ENCODE results near the gene ZBTB20.

Gene ZBTB20

GRCh38 chr3:114527036-114527644 lies 619.9 kb downstream of the ZBTB20 start:
- DNase-seq = peak; percentile 17
- H3K4me3 ChIP-seq (ENCODE audit: low read depth, low read length) = no peak overlapping the region
- TF ChIP-seq, protein P1, sequence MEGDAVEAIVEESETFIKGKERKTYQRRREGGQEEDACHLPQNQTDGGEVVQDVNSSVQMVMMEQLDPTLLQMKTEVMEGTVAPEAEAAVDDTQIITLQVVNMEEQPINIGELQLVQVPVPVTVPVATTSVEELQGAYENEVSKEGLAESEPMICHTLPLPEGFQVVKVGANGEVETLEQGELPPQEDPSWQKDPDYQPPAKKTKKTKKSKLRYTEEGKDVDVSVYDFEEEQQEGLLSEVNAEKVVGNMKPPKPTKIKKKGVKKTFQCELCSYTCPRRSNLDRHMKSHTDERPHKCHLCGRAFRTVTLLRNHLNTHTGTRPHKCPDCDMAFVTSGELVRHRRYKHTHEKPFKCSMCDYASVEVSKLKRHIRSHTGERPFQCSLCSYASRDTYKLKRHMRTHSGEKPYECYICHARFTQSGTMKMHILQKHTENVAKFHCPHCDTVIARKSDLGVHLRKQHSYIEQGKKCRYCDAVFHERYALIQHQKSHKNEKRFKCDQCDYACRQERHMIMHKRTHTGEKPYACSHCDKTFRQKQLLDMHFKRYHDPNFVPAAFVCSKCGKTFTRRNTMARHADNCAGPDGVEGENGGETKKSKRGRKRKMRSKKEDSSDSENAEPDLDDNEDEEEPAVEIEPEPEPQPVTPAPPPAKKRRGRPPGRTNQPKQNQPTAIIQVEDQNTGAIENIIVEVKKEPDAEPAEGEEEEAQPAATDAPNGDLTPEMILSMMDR (IDR thresholded peaks at IDR 0.05; ENCODE audit: low read depth, low read length) = peak; percentile 68
- H3K9me3 ChIP-seq = no peaks in the 10 kb centered on the region
- H3K36me3 ChIP-seq = no peaks in the 10 kb centered on the region
- H3K27me3 ChIP-seq = no peaks in the 10 kb centered on the region
- H3K4me1 ChIP-seq = no peaks in the 10 kb centered on the region

- Histone ChIP-seq H3K36me3 (no peaks in the 10 kb centered on the region), H3K9me3 (no peaks in the 10 kb centered on the region), H3K4me1 (no peaks in the 10 kb centered on the region), H3K4me3 (ENCODE audit: low read depth, low read length) (no peak overlapping the region), H3K27me3 (no peaks in the 10 kb centered on the region)
- DNase-seq = no peak
- TF ChIP-seq, protein P1 (IDR thresholded peaks at IDR 0.05; ENCODE audit: low read depth, low read length) = no peak
These were observed 621.8 kb downstream of the ZBTB20 start for GRCh38 chr3:114525278-114525677.

DNA sequence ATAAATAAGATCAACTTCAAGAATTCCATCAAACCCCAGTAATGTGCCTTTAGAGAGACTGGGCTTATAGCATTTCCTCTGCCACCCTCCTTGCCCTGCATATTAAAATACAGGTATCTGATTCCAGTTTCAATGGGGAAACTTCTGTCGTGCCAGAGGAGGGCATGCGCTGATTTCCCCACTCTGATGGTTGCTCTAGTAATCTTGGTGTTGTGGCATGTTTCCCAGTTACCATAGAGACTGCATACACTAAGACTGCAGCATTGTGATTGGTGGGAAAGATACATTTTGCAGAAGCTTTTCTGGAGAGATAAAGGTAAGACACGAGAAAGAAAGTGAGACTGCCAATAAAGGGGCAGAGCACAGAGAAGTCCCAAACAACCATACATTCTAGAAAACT lies 627.7 kb downstream of the ZBTB20 start:
- H3K27me3 ChIP-seq = no peaks in the 10 kb centered on the region
- no peaks in the 10 kb centered on the region for H3K9me3 ChIP-seq
- H3K36me3 ChIP-seq = no peaks in the 10 kb centered on the region
- H3K4me3 ChIP-seq (ENCODE audit: low read depth, low read length) = no peak overlapping the region
- peaks cover 6% of the 10 kb centered on the region for H3K4me1 ChIP-seq
- peak; percentile 26 for DNase-seq
- TF ChIP-seq, protein P1 (IDR thresholded peaks at IDR 0.05; ENCODE audit: low read depth, low read length) = no peak

DNA sequence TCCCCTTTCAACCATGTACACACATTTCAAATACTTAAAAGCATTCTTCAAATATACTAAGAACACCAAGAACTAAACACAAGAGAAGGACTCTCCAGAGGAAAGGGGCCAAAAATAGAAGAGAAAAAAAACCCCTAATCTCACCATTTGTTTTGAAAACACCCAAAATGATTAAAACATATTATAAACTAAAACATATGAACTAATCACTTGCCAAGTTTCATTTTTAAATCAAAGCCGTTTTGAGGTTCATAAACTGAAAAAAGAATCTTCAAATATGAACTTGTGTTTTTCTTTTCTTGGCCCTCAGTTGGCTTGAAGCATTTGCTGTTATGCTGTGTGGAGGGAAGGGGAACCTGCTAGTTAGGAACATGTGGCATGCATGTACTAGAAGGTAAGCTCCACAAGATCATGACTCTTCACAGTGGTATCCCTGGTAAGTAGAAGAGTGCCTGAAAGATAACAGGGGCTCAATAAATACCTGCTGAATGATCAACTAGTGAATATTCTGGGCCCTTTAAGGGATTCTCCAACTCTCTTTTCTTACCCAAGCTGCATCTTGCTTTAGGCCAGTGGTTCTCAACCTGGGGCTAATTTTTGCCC lies 628.8 kb downstream of the ZBTB20 start:
- TF ChIP-seq, protein P1 (IDR thresholded peaks at IDR 0.05; ENCODE audit: low read depth, low read length) = no peak
- DNase-seq = no peak

DNA sequence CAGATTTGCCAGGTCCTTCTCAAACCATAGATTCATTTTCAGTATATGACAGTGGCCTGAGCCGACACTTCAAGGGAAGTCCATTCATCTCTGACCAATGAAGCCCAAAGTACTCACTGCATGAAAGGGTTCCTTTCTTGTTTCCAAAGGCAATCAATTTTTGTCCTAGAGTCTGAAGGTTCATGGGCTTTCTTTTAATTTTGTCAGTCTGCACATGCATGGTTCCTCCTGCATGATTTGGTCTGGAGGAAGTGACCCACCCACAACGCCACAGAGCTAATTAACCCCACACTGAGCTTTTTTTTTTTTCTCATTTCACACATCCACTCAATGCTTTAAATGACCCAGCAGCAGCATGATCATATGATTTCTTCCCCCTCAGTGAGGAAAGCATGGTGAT lies 636.9 kb downstream of the ZBTB20 start:
- no peaks in the 10 kb centered on the region for H3K9me3 ChIP-seq
- H3K36me3 ChIP-seq = no peaks in the 10 kb centered on the region
- H3K4me3 ChIP-seq (ENCODE audit: low read depth, low read length) = no peak overlapping the region
- no peaks in the 10 kb centered on the region for H3K27me3 ChIP-seq
- TF ChIP-seq, protein P1 (IDR thresholded peaks at IDR 0.05; ENCODE audit: low read depth, low read length) = no peak
- H3K4me1 ChIP-seq = no peaks in the 10 kb centered on the region
- no peak for DNase-seq

More for the DNA sequence above, 628.8 kb downstream of the ZBTB20 start:
- H3K4me3 ChIP-seq (ENCODE audit: low read depth, low read length) = no peak overlapping the region
- H3K4me1 ChIP-seq = peaks cover 6% of the 10 kb centered on the region
- H3K36me3 ChIP-seq = no peaks in the 10 kb centered on the region
- H3K9me3 ChIP-seq = no peaks in the 10 kb centered on the region
- H3K27me3 ChIP-seq = no peaks in the 10 kb centered on the region

DNA sequence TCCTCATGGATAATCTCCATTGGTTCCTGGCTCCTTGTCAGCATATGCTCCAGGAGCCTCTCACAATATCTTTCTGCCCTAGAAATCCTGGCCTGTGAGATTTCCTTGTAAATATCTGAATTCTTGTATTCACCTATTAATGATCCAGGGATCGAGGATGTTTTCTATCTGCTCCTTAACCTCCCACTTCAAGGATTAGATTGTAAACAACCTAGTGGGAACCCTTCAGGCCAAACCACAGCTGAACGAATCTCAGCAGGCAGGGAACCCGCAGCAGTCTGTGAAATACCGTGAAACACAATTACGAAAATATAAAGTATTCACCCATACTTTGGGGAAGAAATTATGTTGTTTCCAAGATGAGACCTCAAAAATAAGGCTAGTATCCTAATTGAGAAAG lies 637.3 kb downstream of the ZBTB20 start:
- no peak for DNase-seq
- TF ChIP-seq, protein P1 (IDR thresholded peaks at IDR 0.05; ENCODE audit: low read depth, low read length) = no peak
- Histone ChIP-seq H3K9me3 (no peaks in the 10 kb centered on the region), H3K4me3 (ENCODE audit: low read depth, low read length) (no peak overlapping the region), H3K4me1 (no peaks in the 10 kb centered on the region), H3K36me3 (no peaks in the 10 kb centered on the region), H3K27me3 (no peaks in the 10 kb centered on the region)
